ENCODE data around the gene ARHGAP45. TPM values are rescaled to one million over a fixed set of nuclear protein-coding genes. Genes with fewer than 3 reads are reported as not detected.

The ARHGAP45 gene
- total and polyA plus RNA-seq, 9 of the 15 experiments (the other 6 are each of a cell fraction or from before 2014, with no cell fraction given), result 0.08 to 22.1 (median 4.2) TPM

DNA sequence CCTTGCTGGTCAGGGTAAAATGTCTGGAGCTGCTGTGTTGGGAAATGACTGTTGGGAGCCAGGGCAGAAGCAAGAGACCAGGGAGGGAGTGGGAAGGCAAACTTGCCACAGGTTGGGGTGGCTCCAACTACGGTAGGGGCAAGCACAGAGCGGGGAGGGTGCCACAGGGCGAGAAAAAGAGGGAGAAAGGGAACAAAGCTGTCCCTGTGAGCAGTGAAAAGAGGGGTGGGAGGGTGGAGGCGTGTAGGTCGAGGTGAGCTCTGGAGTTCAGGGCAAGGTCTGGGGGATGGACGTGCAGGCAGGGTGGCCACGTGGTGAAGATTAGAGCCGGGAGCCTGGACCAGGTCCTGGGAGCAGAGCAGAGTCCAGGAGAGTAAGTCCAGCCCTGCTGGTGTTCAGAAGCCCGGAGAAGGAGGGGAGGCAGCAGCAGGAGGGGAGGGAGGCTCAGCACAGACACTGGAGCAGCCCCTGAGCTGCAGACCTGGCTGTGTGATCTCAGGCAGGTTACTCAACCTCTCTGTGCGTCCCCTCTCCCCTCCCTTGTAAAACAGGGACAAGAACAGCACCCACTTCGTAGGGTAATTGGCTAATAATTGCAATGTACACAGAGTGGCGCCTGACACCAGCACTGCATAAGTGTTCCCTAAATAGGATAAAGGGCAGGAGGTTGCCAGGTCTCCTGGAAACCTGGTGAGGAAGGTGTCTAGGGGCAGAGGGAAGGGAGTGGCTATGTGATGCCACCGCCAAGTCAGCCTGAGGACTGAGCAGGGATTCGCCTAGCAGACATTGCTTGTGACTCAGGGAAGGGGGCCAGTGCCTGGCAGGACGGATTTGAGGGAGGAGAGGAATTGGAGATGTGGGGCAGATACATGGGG lies 31.4 kb downstream of the ARHGAP45 start:
- intact Hi-C loops (cut with micrococcal nuclease), result no loop called here
- DNase-seq (ENCODE audit: extremely low read depth in 1 of 4, low spot score in 3 of 4) (no peak), ATAC-seq (no peak), FAIRE-seq (no peak)
- no peak overlapping the region for H3K4me2 ChIP-seq (ENCODE audit: insufficient read depth, low read length)
- CTCF ChIA-PET (ENCODE audit: low intra/inter-chr PET ratio), result no interaction called here
- H3K79me2 ChIP-seq (ENCODE audit: control insufficient read depth, insufficient read depth, low read length), result peaks cover 26% of the 10 kb centered on the region
- H3K36me3 ChIP-seq (ENCODE audit: control insufficient read depth, insufficient read depth, low read length), result peaks cover 7% of the 10 kb centered on the region; the same call in 1 of the 3 replicates
- in situ Hi-C loops (cut with MboI), result no loop called here
- 57% methylated on average over 12 of the region's 15 CpGs for WGBS (ENCODE audit: insufficient coverage, low coverage, missing lambda C conversion rate)
- BruUV-seq (replicated peaks), result no TSS peak
- H3K27me3 ChIP-seq (ENCODE audit: control insufficient read depth in 2 of 2, insufficient read depth in 2 of 2, low read length in 2 of 2), result no peaks in the 10 kb centered on the region
- H3K9me1 ChIP-seq (ENCODE audit: control insufficient read depth, insufficient read depth, low read length), result no peaks in the 10 kb centered on the region
- H3K9me3 ChIP-seq (replicated peaks; ENCODE audit: control insufficient read depth, insufficient read depth, low read depth, low read length), result peaks cover 7% of the 10 kb centered on the region
- peaks cover 44 to 60% of the 10 kb centered on the region in 2 experiments for H3K4me1 ChIP-seq (replicated peaks in 1 of 2; ENCODE audit: control insufficient read depth in 2 of 2, insufficient read depth in 2 of 2, low read length in 2 of 2)
- peak overlapping the region; percentile 80 for H2AFZ ChIP-seq (ENCODE audit: low read depth, low read length)
- POLR2A ChIA-PET, result interaction anchor here (0.5 to 1.2 kb wide), 6 partner anchors 10 to 797 kb away, joined by 3 to 4 read pairs (median 3); no protein-coding TSS in a partner anchor
- H3K9ac ChIP-seq (ENCODE audit: insufficient read depth in 1 of 2, low read depth in 2 of 2, low read length in 2 of 2), result peak overlapping the region; percentile 39 to 75
- peaks cover 11% of the 10 kb centered on the region; the same call in 1 of the 2 replicates for H4K20me1 ChIP-seq (replicated peaks; ENCODE audit: control insufficient read depth, insufficient read depth, low read length)
- H3K27ac ChIP-seq (ENCODE audit: extremely low read depth, low read depth, low read length), result peak overlapping the region; percentile 80; the same call in 2 of the 3 replicates
- no peak overlapping the region for H3K4me3 ChIP-seq
- TF ChIP-seq RBM25 (IDR thresholded peaks at IDR 0.05; ENCODE audit: low read depth, low read length, severe bottlenecking), result peak; percentile 36
- peak; percentile 82 for TF ChIP-seq ZFP36 (IDR thresholded peaks at IDR 0.05; ENCODE audit: low read depth, low read length, partially characterized antibody)
- TF ChIP-seq ZNF282 (CRISPR knock-in tag; IDR thresholded peaks at IDR 0.05), result no peak
- TF ChIP-seq PHF20 (IDR thresholded peaks at IDR 0.05; ENCODE audit: partially characterized antibody), result no peak
- TF ChIP-seq, protein P1, sequence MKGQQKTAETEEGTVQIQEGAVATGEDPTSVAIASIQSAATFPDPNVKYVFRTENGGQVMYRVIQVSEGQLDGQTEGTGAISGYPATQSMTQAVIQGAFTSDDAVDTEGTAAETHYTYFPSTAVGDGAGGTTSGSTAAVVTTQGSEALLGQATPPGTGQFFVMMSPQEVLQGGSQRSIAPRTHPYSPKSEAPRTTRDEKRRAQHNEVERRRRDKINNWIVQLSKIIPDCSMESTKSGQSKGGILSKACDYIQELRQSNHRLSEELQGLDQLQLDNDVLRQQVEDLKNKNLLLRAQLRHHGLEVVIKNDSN (CRISPR knock-in tag; IDR thresholded peaks at IDR 0.05), result 0 out of 2 replicates have a peak, but pooled peaks have one; percentile 38
- TF ChIP-seq, protein P2, sequence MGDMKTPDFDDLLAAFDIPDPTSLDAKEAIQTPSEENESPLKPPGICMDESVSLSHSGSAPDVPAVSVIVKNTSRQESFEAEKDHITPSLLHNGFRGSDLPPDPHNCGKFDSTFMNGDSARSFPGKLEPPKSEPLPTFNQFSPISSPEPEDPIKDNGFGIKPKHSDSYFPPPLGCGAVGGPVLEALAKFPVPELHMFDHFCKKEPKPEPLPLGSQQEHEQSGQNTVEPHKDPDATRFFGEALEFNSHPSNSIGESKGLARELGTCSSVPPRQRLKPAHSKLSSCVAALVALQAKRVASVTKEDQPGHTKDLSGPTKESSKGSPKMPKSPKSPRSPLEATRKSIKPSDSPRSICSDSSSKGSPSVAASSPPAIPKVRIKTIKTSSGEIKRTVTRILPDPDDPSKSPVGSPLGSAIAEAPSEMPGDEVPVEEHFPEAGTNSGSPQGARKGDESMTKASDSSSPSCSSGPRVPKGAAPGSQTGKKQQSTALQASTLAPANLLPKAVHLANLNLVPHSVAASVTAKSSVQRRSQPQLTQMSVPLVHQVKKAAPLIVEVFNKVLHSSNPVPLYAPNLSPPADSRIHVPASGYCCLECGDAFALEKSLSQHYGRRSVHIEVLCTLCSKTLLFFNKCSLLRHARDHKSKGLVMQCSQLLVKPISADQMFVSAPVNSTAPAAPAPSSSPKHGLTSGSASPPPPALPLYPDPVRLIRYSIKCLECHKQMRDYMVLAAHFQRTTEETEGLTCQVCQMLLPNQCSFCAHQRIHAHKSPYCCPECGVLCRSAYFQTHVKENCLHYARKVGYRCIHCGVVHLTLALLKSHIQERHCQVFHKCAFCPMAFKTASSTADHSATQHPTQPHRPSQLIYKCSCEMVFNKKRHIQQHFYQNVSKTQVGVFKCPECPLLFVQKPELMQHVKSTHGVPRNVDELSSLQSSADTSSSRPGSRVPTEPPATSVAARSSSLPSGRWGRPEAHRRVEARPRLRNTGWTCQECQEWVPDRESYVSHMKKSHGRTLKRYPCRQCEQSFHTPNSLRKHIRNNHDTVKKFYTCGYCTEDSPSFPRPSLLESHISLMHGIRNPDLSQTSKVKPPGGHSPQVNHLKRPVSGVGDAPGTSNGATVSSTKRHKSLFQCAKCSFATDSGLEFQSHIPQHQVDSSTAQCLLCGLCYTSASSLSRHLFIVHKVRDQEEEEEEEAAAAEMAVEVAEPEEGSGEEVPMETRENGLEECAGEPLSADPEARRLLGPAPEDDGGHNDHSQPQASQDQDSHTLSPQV (IDR thresholded peaks at IDR 0.05), result no peak
- peak; percentile 81 for TF ChIP-seq HDAC2 (IDR thresholded peaks at IDR 0.05)
- TF ChIP-seq KDM1A (IDR thresholded peaks at IDR 0.05), result peak; percentile 61 to 83
- TF ChIP-seq BCOR (IDR thresholded peaks at IDR 0.05), result peak; percentile 92
- TF ChIP-seq POLR2G (IDR thresholded peaks at IDR 0.05; ENCODE audit: low read depth, low read length), result no peak
- TF ChIP-seq, protein P3, sequence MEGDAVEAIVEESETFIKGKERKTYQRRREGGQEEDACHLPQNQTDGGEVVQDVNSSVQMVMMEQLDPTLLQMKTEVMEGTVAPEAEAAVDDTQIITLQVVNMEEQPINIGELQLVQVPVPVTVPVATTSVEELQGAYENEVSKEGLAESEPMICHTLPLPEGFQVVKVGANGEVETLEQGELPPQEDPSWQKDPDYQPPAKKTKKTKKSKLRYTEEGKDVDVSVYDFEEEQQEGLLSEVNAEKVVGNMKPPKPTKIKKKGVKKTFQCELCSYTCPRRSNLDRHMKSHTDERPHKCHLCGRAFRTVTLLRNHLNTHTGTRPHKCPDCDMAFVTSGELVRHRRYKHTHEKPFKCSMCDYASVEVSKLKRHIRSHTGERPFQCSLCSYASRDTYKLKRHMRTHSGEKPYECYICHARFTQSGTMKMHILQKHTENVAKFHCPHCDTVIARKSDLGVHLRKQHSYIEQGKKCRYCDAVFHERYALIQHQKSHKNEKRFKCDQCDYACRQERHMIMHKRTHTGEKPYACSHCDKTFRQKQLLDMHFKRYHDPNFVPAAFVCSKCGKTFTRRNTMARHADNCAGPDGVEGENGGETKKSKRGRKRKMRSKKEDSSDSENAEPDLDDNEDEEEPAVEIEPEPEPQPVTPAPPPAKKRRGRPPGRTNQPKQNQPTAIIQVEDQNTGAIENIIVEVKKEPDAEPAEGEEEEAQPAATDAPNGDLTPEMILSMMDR (IDR thresholded peaks at IDR 0.05 in 2 of 3, conservative IDR thresholded peaks at IDR 0.05 in 1 of 3; ENCODE audit: insufficient read depth in 2 of 3, low read depth in 1 of 3, low read length in 3 of 3), result no peak
- TF ChIP-seq ELF2 (CRISPR knock-in tag; IDR thresholded peaks at IDR 0.05), result no peak
- peak; percentile 46; the same call in 1 of the 2 replicates for TF ChIP-seq SMARCA5 (IDR thresholded peaks at IDR 0.05)
- no peak for TF ChIP-seq IRF2 (CRISPR knock-in tag; IDR thresholded peaks at IDR 0.05)
- 0 out of 3 replicates have a peak, but pooled peaks of 1 of the 2 experiments have one; percentile 33 for TF ChIP-seq CBX3 (IDR thresholded peaks at IDR 0.05; ENCODE audit: borderline replicate concordance in 1 of 2, low read length in 2 of 2)
